Activated naive CD4-positive, alpha-beta T cell treated with anti-CD3 and anti-CD28 coated beads, Interleukin-2, amount 50 U/mL, for 72 hours (primary cell): ENCODE results near the gene DEFB119. TPM values are rescaled to one million over a fixed set of nuclear protein-coding genes. Genes with fewer than 3 reads are reported as not detected.

Source experiments
- ATAC-seq, 2 donors: fragments of 150-1000 bp; cut with Tn5 transposase; 2 replicates each; pipeline ENCODE4 v1.10.0; 2021; ENCODE audit warnings: mild to moderate bottlenecking in 2 of 2, moderate library complexity in 2 of 2
- DNase-seq, 2 donors: peaks; one replicate each; pipeline ENCODE4 v3.0.0; 2021 to 2022; ENCODE audit warnings: low spot score in 2 of 2
- H3K27ac Mint-ChIP-seq, 2 donors: one replicate each; pipeline ENCODE4 v1.8.0; 2022; ENCODE audit warnings: mild to moderate bottlenecking in 2 of 2, mixed read lengths in 2 of 2
- H3K36me3 Mint-ChIP-seq, 2 donors: one replicate each; pipeline ENCODE4 v1.8.0; 2022; ENCODE audit warnings: mixed read lengths in 2 of 2
- H3K9me3 Mint-ChIP-seq, 2 donors: one replicate each; pipeline ENCODE4 v1.8.0; 2022; ENCODE audit warnings: mixed read lengths in 2 of 2
- total RNA-seq, 2 donors: library from RNA; stranded (reverse); gene quantifications; one replicate each; pipeline ENCODE4 v1.2.3, GENCODE V29; 2022

Gene DEFB119
- total RNA-seq, 2 donors from 2014 or later = not detected

DNA sequence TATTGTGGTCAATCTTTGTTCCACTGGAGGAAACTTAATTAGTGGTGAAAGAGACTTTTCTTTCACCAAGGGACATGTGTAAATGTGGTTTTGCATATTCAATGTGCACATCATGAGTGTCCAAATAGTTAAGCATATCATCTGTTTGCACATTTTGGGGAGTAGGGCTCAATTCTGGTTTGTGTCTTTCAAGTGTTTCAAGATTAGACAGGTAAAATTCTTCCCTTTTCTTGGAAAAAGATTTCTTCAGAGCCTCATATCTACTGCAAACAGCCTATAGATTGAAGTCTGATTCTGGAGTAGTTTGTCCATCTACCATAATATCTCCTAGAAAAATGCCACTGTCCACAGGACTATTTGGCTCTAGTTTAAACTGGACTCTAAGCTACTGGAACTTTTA lies 48.9 kb downstream of the DEFB119 start:
- no peak overlapping the region for H3K27ac Mint-ChIP-seq
- no peaks in the 10 kb centered on the region for H3K9me3 Mint-ChIP-seq
- no peak for ATAC-seq
- no peak for DNase-seq
- H3K36me3 Mint-ChIP-seq = no peaks in the 10 kb centered on the region

DNA sequence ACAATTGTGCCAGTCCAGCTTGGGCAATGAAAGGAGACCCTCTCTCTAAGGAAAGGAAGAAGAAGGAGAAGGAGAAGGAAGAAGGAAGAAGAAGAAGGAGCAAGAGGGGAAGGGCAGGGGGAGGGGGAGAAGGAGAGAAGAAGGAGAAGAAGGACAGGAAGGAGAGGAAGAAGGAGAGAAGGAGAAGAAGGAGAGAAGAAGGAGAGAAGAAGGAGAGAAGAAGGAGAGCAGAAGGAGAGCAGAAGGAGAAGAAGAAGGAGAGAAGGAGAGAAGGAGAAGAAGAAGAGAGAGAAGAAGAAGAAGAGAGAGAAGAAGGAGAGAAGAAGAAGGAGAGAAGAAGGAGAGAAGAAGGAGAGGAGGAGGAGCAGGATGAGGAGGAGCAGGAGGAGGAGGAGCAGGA lies 59.5 kb downstream of the DEFB119 start:
- Mint-ChIP-seq H3K36me3 (peaks cover 0 to 14% of the 10 kb centered on the region in 2 donors), H3K27ac (no peak overlapping the region), H3K9me3 (peaks cover 8 to 15% of the 10 kb centered on the region in 2 donors)
- no peak for DNase-seq
- ATAC-seq = no peak

Other genes with a start within 250 kb of the DEFB119 start
- not detected for gene DEFB115, start 132.9 kb downstream of the DEFB119 start, total RNA-seq
- gene DEFB116, start 82.0 kb downstream of the DEFB119 start, total RNA-seq = not detected
- not detected for gene DEFB118, start 22.0 kb downstream of the DEFB119 start, total RNA-seq
- not detected for gene DEFB121, start 15.6 kb upstream of the DEFB119 start, total RNA-seq
- gene DEFB123, start 50.0 kb upstream of the DEFB119 start, total RNA-seq = not detected
- not detected for gene DEFB124, start 84.5 kb upstream of the DEFB119 start, total RNA-seq
- gene REM1, start 84.7 kb upstream of the DEFB119 start, total RNA-seq = not detected
- gene HM13, start 123.9 kb upstream of the DEFB119 start, total RNA-seq = 100 to 1,000 TPM; 108 to 124 TPM
- gene ID1, start 214.7 kb upstream of the DEFB119 start, total RNA-seq = 10 to 100 TPM in 1 of 2 donors, 1 to 10 TPM in 1; 1.4 to 19.4 TPM
- not detected for gene COX4I2, start 247.3 kb upstream of the DEFB119 start, total RNA-seq